ENCODE data around the gene FAM136A. TPM values are rescaled to one million over a fixed set of nuclear protein-coding genes. Genes with fewer than 3 reads are reported as not detected.
"Not testable (repeated sequence)": the region's sequence is repeated elsewhere in the genome, so short reads cannot be mapped to it uniquely, and the experiment has no call there.

Gene FAM136A
- total RNA-seq, 1 experiment from 2014 or later, result 120 TPM

- Histone ChIP-seq H3K4me1 (peaks cover 5% of the 10 kb centered on the region), H3K36me3 (ENCODE audit: control insufficient read depth, insufficient read depth, low read length) (peaks cover 7% of the 10 kb centered on the region), H3K4me3 (ENCODE audit: low read depth, low read length) (peak overlapping the region; percentile 99), H3K27me3 (replicated peaks; ENCODE audit: control insufficient read depth, insufficient read depth, low read length) (no peaks in the 10 kb centered on the region), H3K9me3 (no peaks in the 10 kb centered on the region; the same call in none of the 2 replicates)
- ChIA-PET CTCF (interaction anchor here (1.2 kb wide), 1 partner anchor 42 kb away, joined by 5 read pairs; no protein-coding TSS in a partner anchor), POLR2A (no interaction called here)
- BruUV-seq (replicated peaks), result no TSS peak
- no peaks in the 10 kb centered on the region for H3K4me1 Mint-ChIP-seq (ENCODE audit: low read depth, unreplicated experiment)
- no peak for TF ChIP-seq CTCF (IDR thresholded peaks at IDR 0.05; ENCODE audit: insufficient read depth in 1 of 2, low read depth in 1 of 2, low read length in 1 of 2, severe bottlenecking in 1 of 2, unreplicated experiment in 1 of 2)
- no peak for DNase-seq
- H3K36me3 Mint-ChIP-seq (ENCODE audit: insufficient read depth, unreplicated experiment), result peaks cover 49% of the 10 kb centered on the region
- intact Hi-C loops (cut with micrococcal nuclease; ENCODE audit: unreplicated experiment), result loop anchor here (1.0 to 5.0 kb wide), 4 partner anchors 8 to 486 kb away; partner anchors contain the start of genes SNRPG and TGFA
- H3K4me3 Mint-ChIP-seq (ENCODE audit: unreplicated experiment), result peak overlapping the region; percentile 96
- peak overlapping the region; percentile 95 for H3K27ac Mint-ChIP-seq (ENCODE audit: unreplicated experiment)
- H3K27me3 Mint-ChIP-seq (ENCODE audit: insufficient read depth, unreplicated experiment), result no peaks in the 10 kb centered on the region
- no peaks in the 10 kb centered on the region for H3K9me3 Mint-ChIP-seq (ENCODE audit: unreplicated experiment)
These were observed 1.0 kb downstream of the FAM136A start for GRCh38 chr2:70300771-70301343.

GRCh38 chr2:70297828-70298227 is 4.0 kb downstream of the FAM136A start:
- peaks cover 62% of the 10 kb centered on the region for H3K36me3 Mint-ChIP-seq (ENCODE audit: insufficient read depth, unreplicated experiment)
- H3K4me1 ChIP-seq; H3K36me3 ChIP-seq (ENCODE audit: control insufficient read depth, insufficient read depth, low read length); intact Hi-C loops (cut with micrococcal nuclease; ENCODE audit: unreplicated experiment); H3K9me3 ChIP-seq; H3K27me3 Mint-ChIP-seq (ENCODE audit: insufficient read depth, unreplicated experiment); H3K4me3 Mint-ChIP-seq (ENCODE audit: unreplicated experiment); H3K27ac Mint-ChIP-seq (ENCODE audit: unreplicated experiment); H3K4me1 Mint-ChIP-seq (ENCODE audit: low read depth, unreplicated experiment); DNase-seq; H3K4me3 ChIP-seq (ENCODE audit: low read depth, low read length); H3K27me3 ChIP-seq (replicated peaks; ENCODE audit: control insufficient read depth, insufficient read depth, low read length); POLR2A ChIA-PET; H3K9me3 Mint-ChIP-seq (ENCODE audit: unreplicated experiment); BruUV-seq (replicated peaks): not testable (repeated sequence)
- CTCF ChIA-PET, result interaction anchor here (0.7 kb wide), 2 partner anchors 107 to 155 kb away, joined by 3 to 5 read pairs; partner anchors contain the start of gene C2orf42

GRCh38 chr2:70283500-70284191 is 18.2 kb downstream of the FAM136A start:
- no peak overlapping the region for H3K4me3 Mint-ChIP-seq (ENCODE audit: unreplicated experiment)
- CTCF ChIA-PET, result no interaction called here
- POLR2A ChIA-PET, result interaction anchor here (0.6 to 1.6 kb wide), 2 partner anchors 10 to 114 kb away, joined by 3 to 9 read pairs; partner anchors contain the start of gene SNRPG
- TF ChIP-seq CTCF (IDR thresholded peaks at IDR 0.05; ENCODE audit: insufficient read depth in 1 of 2, low read depth in 1 of 2, low read length in 1 of 2, severe bottlenecking in 1 of 2, unreplicated experiment in 1 of 2), result no peak
- Histone ChIP-seq H3K36me3 (ENCODE audit: control insufficient read depth, insufficient read depth, low read length) (no peaks in the 10 kb centered on the region; the same call in none of the 2 replicates), H3K9me3 (no peaks in the 10 kb centered on the region), H3K27me3 (replicated peaks; ENCODE audit: control insufficient read depth, insufficient read depth, low read length) (no peaks in the 10 kb centered on the region), H3K4me3 (ENCODE audit: low read depth, low read length) (no peak overlapping the region), H3K4me1 (no peaks in the 10 kb centered on the region)
- no TSS peak for BruUV-seq (replicated peaks)
- no peak for DNase-seq
- intact Hi-C loops (cut with micrococcal nuclease; ENCODE audit: unreplicated experiment), result no loop called here
- no peaks in the 10 kb centered on the region for H3K27me3 Mint-ChIP-seq (ENCODE audit: insufficient read depth, unreplicated experiment)
- H3K36me3 Mint-ChIP-seq (ENCODE audit: insufficient read depth, unreplicated experiment), result peaks cover 88% of the 10 kb centered on the region
- no peak overlapping the region for H3K27ac Mint-ChIP-seq (ENCODE audit: unreplicated experiment)
- H3K4me1 Mint-ChIP-seq (ENCODE audit: low read depth, unreplicated experiment), result peaks cover 13% of the 10 kb centered on the region
- no peaks in the 10 kb centered on the region for H3K9me3 Mint-ChIP-seq (ENCODE audit: unreplicated experiment)
